Kidney tubule cell (primary cell): ENCODE data around the gene ADISSP.

Source experiments
- DNase-seq: peaks from one replicate; pipeline ENCODE4 v3.0.0-alpha.2; 2018; ENCODE audit warnings: low spot score

The ADISSP gene

DNA sequence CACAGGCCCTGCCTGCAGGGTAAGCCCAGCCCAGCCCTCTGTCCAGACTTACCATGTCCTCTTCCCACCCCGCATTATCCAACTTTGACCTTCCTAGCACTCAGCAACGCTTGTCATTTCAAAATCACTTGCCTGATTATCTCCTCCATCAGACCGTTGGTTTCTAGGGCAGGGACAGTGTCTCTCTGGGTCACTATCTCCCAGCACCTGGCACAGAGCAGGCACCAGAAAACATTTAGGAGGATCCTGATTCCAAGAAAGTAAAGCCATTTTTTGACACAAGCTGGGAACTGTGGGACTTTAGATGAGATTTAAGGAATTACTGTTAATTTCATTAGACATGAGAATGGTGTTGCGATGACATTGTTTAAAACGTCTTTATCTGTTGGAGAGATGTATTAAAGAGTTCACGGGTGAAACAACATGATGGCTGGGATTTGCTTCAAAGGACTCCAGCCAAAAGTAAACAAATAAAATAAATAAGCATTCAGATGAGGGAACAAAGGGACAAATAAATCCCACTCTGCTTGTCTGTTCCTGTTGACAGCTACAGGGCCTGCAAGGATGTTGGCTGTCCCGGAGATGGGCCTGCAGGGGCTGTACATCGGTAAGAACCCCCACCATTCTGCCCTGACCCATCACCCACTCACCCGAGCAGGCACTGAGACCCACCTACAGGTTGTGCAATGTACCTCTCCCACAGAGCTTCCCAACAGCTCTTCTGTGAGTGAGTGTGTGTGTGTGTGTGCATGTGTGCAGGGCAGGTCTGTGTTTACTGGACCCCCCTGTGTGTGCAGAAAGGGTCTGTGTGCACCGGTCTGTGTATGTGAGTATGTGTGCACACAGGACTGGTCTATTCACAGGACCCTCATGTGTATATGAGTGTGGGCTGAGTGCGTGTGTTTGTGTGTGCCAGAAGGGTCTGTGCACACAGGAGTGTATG is 29.2 kb downstream of the ADISSP start:
- no peak for DNase-seq

DNA sequence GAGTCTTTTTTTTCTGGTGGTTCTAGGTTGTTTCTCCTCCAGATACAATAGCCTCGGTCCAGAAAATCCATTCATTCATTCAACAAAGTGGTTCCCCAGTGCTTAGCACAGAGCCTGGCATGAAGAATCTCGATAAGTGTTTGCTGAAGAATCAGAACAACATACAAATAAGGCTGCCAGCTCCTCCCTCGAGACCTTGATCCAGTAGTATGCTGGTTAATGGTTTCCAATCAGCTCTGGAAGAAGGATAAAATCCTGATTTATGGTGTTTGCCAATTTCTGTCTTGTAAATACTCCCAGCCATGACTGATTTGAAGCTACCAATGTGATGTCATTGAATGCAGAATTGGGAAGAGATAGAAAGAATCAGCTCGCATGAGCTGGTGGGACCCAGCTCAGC is 31.8 kb downstream of the ADISSP start:
- no peak for DNase-seq

DNA sequence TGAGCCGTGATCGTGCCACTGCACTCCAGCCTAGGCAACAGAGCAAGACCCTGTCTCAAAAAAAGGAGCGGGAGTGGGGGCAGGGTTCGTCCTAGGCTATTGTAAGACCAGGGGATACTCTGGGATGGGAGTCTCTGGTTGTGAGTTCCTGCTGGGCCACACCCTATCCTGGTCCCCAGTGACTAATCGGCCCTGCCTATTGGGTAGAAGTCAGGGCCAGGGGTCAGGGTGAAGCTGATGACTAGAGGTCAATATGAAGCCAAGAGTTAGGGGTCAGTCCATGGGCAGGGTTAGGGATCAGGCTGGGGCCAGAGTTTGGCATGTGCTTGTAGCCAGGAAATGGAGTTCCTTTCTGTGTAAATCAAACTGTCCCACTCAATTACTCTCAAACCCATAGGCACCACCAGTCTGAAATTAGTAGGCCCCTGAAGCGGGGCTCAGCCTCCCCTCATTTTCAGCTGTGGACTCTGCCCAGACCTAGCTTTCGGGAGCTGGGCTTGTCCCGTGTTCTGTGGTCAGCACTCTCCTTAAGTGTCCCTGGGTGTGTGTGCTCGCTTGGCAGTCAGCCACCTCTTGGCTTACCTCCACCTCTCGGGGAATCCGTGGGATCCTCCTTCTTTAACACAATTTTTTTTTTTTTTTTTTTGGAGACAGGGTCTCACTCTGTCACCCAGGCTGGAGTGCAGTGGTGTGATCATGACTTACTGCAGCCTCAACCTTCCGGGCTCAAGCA is 33.3 kb downstream of the ADISSP start:
- no peak for DNase-seq

DNA sequence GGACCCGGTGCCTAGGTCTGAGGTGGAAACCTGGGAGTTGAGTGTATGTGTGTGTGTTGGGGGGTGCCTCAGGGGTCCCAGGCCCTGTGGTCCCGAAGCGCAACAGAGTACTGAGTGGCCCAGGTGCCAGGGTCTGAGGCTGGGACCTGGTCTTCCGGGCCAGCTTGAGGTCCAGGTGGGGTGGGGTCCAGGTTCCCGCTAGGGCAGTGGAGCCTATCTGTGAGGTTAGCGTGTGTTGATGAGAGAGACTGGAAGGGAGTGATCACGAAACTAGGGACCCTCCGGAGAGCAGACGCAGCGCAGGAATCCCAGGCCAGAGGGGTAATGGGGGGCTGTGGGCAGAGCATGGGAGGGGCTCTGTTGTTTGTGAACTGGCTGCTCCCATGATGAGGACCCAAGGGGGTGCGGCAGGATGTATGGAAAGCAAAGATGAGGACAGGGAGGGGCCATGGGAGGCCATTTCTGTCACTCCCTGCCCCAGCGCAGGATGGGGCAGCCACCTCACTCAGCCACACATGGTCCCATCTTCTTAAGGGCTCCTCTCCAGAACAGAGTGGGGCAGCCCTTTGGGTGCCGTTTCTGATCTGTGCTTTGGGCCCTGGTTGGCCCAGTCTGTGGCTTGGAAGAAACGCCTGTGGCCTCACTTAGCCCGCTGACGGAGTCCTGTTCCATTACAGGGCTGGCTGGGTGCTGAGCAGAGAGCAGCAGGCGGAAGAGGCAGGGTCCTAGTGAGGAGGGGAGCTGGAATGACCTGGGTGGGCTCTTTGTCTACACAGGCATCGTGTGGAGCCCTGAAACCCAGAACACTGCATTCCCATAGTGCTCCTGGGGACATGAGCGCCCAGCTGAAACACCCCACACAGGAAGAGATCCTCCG is 34.2 kb downstream of the ADISSP start:
- no peak for DNase-seq

DNA sequence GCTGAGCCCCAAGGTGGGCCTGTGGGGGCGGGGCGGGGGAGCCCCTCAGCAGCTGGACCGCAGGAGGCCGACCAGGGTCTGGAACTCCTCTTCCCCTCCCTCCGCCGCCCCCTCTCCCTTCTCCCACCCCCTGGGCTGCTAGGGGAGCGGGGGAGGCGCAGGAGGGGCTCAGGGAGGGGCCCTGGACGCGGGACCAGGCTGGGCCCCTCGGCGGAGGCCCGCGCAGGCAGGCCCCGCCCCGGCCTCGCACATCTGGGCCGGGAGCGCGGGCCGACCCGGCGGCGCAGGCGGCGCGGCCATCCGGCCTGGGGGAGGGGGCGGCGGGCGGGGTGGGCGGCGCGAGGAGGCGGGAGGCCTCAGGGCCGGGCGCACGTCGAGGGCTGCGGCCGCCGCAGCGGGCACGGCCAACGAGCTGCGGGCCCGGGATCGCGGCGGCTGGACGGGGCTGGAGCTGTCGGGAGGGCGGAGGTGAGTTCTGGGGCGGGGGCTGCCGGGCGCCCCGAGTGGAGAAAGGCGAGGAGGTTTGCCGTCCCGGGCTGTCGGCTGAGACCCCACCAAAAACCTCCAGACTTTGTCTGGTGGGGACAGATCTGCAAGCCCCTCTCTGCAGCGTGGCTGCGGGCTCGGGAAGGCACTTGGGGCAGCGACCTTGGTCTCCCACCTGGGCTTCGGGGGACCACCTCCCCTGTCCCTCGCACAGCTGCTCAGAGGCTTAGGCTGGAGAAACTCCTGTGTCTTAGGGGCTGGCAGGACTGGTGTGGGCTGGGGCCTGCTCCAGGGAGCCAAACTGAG is 35.0 kb downstream of the ADISSP start, which contains the start of gene HSPA12B:
TSS of gene HSPA12B (plus strand) at position 359 of the 792 bp plus-strand sequence. CDS start 5,990 bp downstream, outside the sequence.
- DNase-seq, result no peak

DNA sequence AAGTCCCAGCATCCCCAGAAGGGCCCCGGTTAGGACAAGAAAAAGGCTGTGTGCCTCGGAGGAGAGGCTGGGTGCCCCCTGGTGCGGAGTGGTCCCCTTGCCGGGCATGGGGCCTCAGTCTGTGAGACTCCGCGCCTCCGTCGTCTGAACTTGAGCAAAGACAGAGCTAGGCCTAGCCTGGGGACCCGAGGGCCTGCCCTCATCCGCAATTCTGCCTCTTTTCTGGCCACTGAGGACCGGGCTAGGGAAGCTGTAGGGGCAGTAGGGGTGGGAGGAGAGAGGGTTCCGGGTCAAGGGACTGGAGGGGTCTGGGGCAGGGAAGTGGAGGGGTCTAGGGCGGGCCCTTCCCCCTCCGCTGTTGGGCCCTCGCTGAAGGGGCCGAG is 35.6 kb downstream of the ADISSP start:
- no peak for DNase-seq

DNA sequence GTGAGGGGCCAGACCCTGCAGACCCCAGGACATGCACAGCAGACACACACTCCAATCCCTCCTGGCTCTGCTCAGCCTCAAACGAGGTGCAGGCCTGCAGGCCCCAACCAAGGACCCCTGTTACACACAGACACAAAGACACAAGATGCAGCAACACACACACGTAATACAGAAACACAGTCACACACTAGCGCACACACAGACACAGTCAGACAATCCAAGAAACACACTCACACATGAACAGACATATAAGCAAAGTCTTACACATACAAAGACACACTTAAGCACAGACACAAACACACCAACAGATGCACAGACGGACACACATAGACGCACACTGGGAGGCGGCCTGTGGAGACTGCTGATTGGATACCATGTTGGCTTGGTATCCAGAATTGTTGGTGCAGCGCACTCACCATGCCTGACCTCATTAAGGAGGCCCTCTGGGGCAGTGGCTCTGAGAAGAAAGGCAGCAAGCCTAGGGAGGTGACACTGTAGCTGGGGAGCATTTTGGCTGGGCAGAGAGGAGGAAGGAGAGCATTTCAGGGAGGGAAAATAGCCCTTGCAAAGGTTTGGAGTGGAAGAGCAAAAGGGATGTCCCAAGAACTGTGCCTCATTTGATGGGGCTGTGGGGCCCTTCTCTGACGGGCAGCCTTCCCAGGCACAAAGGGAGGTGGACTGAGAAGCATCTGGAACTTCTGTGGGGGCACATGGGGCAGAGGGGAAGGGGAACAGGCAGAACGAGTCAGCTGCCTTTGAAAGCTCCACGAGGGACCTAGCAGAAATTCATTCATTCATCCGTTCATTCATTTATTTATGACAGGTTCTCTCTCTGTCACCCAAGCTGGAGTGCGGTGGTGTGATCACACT is 36.5 kb downstream of the ADISSP start:
- DNase-seq, result no peak

DNA sequence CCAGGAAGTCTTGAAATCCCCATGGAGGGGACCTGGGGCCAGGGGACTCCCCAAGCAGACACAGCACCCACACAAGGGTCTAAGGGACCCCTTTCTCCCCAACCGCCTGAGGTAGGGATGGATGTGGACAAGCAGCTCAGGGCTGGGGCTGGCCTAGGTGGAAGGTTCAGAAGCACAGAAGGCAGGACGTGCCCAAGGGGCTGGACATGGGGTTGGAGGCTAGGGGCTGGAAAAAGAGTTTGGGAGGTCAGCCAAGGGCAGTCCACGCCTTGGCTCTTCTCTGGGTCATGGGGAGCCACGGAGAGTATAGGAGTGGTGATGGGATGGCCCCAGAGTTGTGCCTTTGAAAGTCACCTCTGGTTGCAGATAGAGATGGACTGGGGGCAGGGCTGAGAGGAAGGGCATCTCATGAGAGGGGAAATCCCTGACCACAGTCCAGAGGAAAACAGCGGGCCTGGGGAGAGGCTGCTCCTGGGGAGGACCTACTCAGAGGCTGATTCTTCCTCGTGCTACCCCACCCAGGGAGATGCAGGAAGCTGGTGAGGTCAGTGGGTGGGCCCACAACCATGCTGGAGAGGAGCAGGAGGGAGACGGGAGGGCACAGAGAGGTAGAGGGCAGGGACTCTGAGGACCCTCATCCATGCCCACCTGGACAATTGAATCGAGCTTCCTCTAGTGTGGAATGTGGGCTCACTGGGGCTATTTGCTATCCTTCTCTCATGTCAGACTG is 37.6 kb downstream of the ADISSP start:
- no peak for DNase-seq

DNA sequence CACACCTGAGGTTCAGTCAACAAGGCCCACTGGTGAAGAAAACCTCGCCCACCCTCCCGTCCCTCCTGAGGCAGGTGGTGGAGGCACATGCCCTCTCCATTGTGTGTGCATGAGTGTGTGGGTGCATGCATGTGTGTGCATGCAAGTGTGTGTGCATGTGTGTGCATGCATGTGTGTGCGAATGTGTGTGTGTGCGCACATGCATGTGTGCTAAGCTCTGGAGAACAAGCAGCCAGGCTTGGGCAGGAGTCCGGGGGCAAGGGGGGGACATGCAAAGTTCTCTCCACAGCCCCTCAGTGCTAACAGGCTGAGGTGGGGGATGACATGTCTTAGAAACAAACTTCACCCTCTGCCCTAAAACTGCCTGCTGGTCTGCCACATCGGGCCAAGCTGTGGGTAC is 38.2 kb downstream of the ADISSP start:
- DNase-seq, result no peak

DNA sequence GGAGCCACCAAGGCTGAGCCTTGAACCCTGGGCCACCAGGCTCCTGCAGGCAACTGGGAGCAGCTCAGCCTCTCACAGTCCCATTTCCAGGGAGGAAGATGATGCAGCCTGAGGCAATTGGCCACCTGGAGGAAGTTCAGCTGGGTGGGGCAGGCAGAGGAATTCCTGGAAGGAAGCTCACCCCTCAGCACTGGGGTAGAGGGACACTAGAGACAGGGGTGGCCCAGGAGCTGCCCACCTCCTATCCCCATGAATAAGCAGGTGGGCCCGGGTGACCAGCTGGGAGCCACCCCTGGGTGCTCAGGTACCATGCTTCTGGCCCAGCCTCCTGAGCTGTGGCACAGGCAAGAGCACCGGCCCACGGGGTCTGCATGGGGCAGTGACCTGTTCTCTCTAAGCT is 38.7 kb downstream of the ADISSP start:
- no peak for DNase-seq

DNA sequence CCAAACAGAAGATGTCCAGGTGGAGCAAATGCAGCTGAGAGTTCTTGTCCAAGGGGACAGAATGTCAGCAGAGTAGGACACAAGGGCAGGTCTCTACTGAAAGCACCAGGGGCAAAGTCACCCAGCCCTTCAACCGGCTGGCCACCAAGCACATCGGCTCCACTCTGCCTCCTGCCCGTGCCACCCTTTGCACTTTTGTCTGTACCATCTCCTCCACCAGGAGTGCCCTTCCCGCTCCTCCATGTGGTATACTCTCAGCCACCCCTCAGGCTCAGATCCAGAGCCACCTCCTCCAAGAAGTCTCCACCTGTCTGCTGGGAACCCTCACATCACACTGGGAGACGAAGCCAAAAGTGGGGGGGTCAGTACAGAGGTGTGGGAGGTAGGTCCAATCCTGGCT is 39.2 kb downstream of the ADISSP start:
- no peak for DNase-seq

DNA sequence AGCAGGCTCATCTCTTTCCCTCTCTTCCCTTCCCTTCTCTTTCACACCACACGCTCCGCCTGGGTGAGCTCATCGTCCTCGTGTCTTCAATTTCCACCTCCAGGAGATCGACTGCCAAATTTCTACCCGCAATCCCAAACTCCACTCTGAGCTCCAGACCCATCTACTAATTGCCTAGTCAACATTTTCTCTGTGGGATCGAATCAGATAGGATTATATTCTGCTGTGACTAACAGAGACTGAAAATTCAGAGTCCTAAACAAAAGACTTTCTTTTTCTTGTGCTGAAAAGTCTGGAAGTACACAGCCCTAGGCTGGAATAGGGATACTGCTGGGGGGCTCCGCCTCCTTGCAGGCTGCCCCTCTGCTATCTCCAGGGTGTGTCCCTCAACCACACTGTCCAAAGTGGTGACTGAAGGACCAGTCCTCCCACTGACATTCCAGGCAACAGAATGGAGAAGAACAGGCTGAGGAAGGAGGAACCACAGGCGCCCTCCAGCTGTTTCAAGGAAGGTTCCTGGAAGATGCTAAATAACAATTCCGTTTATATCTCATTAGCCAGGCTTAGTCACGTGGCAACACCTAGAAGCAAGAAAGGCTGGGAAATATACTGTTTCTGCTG is 40.0 kb downstream of the ADISSP start:
- no peak for DNase-seq

DNA sequence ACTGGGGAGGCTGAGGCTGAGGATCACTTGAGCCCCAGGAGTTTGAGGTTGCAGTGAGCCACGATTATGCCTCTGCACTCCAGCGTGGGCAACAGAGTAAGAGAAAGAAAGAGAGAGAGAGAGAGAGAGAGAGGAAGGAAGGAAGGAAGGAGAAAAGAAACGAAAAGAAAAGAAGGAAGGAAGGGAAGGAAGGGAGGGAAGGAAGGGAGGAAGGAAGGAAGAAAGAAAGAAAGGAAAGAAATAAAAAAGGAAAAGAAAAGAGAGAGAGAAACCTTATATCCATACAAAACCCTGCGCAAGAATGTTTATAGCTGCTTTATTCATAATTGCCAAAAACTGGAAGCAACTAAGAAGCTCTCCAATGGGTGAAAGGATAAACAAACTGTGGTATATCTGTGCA is 43.2 kb downstream of the ADISSP start:
- no peak for DNase-seq

DNA sequence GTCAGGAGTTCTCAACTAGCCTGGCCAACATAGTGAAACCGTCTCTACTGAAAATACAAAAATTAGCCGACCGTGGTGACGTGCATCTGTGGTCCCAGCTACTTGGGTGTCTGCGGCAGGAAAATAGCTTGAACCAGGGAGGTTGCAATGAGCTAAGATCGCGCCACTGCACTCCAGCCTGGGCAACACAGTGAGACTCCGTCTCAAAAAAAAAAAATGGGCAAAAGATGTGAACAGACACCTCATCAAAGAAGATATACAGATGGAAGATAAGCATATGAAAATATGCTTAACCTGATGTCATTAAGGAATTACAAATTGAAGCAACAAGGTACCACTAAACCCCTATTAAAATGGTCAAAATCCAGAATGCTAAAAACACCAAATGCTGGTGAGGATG is 44.3 kb downstream of the ADISSP start:
- DNase-seq, result no peak

DNA sequence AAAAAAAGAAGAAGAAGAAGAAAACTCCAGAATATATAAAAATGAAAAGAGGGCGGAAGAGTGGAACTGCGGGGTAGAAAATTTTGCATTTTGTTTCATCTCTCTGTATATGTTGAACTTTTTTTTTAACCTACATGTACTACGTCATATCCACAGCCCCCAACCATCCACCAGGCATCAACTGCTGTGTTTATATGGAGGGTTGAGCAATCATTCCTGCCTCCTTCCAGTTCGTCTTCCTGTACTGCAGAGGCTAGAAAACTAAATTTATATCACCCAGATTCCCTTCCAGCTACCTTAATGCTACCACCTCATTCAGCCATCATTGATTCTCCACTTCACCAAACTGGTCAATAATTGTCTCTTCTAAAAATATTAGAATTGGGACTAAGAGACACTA is 45.6 kb downstream of the ADISSP start:
- DNase-seq, result no peak

DNA sequence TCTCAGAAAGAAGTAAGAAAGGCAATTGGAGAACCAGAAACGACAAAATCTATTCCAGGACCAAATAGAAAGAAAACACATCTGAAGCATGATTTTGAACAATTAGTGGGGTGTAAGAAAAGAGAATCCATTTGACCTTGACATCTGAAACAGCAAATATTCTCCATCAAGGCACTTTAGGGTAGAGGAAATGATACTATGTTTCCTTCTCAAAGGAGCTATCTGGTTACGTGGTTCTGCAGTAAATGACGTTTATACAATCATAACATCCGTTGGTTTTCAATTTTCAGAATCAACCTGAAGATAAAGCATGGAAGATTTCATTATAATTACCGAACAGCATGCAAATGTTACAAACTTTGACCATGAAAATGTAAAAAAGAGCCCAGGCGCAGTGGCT is 46.9 kb downstream of the ADISSP start:
- DNase-seq, result no peak

DNA sequence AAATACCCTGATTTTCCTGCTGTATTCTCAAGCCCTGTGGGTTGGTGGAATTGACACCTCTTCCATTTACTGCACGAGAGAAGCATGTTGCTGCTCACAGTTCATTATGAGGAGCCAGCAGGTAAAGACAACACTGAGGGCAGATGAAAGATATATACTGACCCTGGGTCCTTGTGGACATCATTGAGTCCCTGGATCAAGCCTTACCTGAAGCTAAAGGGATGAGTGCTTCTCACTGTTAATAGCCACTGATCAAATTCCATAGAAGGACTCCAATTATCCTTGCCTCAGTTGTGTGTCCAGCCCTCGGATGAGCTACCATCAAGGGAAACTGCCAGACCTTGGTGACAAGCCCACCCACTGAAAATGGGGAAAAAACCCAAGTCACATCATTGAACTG is 47.5 kb downstream of the ADISSP start:
- DNase-seq, result no peak

DNA sequence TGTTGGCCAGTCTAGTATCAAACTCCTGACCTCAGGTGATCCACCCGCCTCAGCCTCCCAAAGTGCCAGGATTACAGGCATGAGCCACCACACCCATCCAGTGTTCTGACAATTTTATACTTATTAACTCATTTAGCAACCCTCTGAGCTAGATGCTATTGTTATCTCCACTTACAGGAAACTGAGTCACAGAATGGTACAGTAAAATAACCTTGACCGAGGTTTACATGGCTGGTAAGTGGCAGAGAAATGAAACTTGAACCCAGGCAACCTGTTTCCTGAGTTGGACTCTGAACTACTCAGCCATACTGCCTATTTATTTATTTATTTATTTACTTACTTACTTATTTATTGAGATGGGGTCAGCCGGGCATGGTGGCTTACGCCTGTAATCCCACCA is 48.5 kb downstream of the ADISSP start:
- DNase-seq, result no peak

DNA sequence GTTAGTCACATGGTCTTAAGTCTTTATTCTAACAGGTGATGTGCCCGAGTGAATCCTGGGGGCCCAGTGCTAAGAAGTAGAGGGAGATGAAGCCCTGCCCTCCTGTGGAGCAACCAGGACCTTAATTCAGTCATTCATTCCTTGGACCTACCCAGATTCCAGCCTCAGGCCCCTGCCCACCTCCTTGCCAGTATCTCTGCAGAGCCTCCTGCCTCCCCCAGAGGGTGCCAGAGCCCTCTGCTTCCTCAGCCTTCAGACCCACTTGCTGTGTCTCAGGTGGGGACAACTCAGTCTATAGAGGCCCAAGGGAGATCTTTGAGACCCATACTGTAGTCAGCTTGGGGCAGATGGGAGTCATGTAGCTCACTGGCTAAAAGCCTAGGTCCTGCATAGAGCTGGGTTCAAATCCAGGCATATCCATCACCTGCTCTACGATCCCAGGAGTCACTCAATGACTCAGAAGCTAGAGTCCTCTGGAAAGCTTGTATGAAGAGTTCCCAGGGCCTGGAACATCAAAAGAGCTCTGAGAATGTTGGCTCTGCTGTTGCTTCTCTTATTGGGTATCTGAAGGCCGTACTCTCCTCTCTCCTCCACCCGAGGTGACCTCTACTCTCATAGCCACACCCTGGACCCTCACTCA is 51.2 kb downstream of the ADISSP start:
- peak; percentile 40 for DNase-seq
